Suppressor macrophage (primary cell): ENCODE measurements around the gene AGAP3.

Source experiments
- DNase-seq, 4 experiments: peaks; one replicate each; pipeline ENCODE4 v3.0.0-alpha.2; 2020 to 2022

Gene AGAP3

GRCh38 chr7:151124481-151124880 is 38.2 kb downstream of the AGAP3 start:
- DNase-seq = no peak

GRCh38 chr7:151124899-151125399 is 38.7 kb downstream of the AGAP3 start:
- DNase-seq = no peak

- no peak for DNase-seq
Measured at GRCh38 chr7:151125470-151125845, 39.2 kb downstream of the AGAP3 start.

GRCh38 chr7:151125846-151126481 is 39.7 kb downstream of the AGAP3 start:
- DNase-seq = no peak

DNA sequence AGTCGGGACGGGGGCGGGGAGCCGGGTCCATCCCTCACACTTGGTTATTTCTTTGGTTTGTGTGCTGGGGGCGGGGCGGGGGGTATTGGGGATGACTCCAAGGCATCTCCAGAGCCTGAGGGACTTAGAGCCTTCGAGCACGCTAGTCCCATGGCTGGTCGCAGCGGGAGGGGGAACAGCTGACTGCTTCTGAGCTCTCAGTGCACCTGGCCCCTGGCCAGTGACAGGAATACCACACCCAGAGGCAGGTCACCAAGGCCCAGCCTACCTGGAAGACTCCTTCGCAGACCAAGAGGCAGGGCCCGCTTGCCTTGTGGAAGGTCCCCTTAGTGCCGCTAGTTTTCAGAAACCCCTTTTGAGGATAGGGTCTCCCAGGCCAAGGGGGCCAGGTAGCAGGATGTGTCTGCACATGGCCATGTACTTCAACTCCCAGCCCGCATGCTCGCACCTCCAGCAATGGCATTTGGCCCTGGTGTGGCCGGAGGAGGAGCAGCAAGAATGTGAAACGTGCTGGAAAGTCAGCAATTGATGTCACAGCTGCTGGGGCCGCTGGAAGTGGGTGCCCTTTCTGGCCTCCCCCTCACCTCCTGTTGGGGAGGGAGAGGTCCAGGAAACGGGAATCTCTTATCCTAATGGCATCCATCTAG is 40.3 kb downstream of the AGAP3 start:
- DNase-seq = no peak

GRCh38 chr7:151128144-151128543 is 41.9 kb downstream of the AGAP3 start:
- DNase-seq = no peak

DNA sequence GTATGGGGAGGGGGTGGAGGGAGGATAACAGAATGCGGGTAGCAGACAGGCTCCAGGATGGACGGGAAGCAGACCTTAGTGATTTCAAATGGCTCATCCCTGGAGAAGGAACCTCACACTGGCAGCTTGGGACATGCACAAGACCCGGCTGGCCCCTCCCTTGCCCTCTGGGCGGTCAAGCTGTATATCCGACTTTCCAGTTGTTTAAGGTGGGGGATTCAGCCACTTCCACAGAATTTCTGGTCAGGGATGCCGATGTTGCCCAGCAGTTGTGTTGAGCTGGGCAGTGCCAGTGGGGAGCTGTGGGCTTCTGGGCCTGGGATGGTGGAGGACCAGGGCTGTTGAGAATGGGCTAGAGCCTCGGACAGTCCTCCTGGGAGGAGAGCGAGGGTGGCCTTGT is 42.4 kb downstream of the AGAP3 start:
- DNase-seq = no peak

- DNase-seq = no peak
Measured at GRCh38 chr7:151129117-151129959, 43.1 kb downstream of the AGAP3 start.

DNA sequence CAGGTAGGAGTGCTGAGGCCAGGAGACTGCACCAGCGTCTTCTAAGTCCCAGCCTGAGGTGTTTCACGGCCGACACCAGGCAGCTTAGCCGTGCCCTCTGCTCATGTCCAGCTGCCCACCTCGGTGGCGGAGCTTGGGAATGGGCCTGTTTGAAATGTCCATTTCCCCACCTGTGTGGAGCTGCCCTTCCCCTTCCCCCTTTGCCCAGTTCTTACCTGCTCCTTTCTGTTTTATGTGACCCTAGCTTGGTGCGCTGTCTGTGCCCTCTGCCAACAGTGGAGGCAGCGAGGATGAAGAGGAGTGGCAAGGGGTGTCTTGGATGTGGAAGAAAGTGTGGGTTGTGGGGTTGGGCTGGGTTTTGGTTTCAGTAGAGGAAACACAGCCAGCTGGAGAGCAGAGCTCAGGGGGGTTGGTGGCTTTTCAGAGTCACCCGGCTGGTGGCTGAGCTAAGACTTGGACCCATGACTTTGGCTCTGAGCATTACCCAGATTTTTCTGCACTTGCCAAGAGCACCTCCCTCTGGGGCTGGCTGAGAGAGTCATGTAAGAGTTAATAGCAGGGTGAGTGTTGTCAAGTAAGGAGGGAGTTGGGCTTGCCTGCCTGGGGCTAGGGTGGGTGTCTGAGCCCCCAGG is 43.8 kb downstream of the AGAP3 start:
- DNase-seq = no peak

DNA sequence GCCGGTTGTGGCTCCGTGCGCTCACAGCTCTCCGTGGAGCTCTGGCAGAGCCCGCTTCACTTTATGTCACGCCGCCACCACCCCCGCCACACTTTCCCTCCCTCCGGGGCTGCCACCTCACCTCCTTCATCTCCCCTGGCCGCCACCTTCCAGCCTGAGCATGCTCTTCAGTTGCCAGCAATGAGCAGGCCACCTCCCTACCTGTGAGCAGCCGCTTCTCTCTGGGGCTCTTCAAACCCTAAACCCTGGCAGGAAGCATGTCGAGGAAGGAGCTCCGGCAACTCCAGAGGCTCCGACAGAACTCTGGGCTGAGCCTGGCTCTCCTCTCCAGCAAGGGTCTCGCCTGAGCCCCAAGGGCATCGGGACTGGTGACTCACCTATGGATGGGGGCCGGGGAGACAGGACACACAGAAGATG is 44.5 kb downstream of the AGAP3 start:
- DNase-seq = no peak

DNA sequence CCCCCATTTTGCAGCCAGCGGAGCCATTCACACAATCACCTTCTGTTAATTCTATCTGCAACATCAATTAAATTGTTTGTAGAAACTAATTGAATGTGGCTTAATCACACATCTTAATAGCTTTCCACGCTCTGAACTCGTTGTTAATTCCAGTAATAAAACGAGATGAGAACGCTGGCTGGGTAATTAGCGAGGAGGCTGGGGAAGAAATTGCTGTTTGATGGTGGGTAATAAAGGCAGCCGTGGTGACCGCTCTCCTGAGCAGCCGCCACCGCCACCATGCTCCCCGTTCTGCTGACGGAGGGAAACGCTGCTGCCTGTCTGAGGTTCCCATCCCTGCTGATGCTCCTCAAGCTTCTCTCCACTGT is 44.9 kb downstream of the AGAP3 start:
- no peak for DNase-seq

- DNase-seq = no peak
Measured at GRCh38 chr7:151131592-151132293, 45.5 kb downstream of the AGAP3 start.

DNA sequence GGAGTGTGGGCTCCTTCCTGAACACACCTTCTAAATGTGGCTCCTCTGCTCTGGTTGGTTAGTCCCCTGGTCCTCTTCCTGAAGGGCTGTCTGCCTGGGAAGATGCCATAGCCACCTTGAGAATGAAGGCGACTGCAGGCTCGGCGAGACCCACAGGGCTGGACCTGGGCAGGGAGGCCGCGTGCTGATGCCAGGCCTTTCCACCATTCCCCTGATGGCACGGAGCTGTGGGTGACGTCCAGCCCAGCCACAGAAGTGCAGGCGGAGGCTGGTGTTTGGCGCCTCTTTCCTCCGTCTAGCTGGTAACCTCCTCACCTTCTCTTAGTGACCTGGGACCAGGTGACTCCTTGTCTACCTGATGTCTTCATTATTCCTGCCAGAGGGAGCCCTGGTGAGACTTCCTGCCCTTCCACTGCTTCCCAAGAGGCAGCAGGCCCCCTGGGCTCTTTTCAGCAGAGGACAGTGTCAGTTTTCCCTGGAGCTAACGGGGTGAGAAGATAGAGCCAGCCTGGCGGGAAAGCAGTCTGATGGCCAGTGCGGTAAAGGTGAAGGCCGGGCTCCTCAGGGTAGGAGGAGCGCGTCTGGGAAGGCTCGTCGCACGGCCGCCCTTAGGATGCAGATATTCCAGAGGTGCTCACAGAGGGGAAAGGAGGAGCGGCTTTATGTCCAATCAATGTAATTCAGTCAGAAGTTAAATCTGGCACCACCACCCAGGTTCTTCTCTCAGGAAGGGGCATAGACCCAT is 46.4 kb downstream of the AGAP3 start:
- DNase-seq = no peak

GRCh38 chr7:151133266-151133985 is 47.2 kb downstream of the AGAP3 start:
- no peak for DNase-seq

DNA sequence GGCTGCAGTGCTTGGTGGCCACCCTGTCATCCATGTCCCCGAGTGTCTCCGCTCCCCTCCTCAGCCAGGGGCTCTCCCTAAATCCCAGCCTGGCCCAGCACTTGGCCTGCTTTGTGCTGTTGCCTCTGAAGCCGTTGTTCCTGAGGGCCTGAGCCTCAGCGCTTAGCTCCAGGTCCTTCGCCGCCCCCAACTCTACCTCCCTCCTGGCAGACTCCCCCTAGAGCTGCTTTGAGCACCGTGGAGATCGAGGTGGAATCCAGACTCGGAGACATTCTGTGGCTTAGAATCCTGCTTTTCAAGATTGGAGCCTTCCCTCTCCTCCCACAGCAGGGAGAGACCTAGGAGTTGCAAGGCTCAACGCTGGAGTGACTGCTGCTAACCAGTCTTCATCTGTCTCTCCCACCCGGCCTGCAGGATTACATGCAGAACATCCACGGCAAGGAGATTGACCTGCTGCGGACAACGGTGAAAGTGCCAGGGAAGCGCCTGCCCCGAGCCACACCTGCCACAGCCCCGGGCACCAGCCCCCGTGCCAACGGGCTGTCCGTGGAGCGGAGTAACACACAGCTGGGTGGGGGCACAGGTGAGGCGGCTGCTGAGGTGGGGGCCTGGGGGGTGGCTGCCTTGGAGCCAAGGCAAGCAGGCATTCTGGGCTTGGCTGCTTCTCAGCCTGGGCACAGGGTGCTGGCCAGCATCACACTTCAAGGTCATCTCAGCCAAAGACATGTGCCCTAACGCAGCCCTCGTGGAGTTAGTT is 47.9 kb downstream of the AGAP3 start:
- DNase-seq = no peak

DNA sequence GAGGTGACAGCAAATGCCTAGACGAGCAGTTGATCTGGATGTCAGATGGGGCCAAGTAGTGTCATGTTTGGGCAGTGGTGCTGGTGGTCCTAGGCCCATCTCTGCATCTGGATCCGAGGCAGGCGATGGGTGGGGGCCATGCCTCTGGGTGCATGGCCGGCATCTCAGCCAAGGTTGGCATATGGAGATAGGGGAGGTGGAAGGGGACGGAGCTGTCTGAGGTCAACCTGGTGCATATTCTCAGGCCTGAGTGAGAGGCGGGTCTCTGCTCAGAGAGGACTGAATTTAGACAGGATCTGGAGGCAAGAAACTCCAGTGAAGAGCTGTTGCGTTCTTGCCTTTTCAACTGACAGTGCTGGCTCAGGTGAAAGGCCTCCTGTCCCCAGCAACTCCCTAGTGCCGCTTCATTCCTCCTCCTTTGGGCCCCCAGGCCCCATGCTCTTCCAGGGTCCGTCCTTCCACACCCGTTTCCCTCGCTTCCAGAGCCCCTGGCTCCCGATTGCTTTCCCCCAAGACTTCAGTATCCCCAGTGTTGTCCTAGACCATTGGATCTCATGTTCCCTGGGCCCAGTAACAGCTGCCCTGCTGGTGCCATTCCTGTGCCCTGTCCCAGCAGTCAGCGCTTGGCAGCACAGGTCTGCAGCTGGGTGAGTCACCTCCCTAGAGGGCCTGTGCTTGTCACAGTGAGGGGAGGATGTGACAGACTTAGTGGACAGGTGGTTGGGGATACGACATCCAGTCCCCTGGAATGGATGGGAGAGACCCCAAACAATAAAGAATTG is 48.7 kb downstream of the AGAP3 start:
- DNase-seq = no peak

DNA sequence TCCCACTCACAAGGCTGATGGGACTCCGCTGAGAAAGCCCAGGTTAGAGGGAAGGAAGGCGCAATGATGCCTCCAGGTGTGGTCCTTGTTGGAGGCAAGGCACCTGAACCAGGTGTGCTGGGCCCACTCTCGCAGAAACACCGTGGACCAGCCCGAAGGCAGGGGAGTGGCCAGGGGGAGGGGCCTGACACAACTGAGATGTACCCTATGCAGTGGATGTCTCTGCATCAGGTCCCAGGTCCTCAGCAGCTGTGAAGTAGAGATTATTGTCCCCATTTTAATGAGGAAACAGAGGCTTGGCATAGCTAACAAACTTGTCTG is 49.2 kb downstream of the AGAP3 start:
- no peak for DNase-seq

DNA sequence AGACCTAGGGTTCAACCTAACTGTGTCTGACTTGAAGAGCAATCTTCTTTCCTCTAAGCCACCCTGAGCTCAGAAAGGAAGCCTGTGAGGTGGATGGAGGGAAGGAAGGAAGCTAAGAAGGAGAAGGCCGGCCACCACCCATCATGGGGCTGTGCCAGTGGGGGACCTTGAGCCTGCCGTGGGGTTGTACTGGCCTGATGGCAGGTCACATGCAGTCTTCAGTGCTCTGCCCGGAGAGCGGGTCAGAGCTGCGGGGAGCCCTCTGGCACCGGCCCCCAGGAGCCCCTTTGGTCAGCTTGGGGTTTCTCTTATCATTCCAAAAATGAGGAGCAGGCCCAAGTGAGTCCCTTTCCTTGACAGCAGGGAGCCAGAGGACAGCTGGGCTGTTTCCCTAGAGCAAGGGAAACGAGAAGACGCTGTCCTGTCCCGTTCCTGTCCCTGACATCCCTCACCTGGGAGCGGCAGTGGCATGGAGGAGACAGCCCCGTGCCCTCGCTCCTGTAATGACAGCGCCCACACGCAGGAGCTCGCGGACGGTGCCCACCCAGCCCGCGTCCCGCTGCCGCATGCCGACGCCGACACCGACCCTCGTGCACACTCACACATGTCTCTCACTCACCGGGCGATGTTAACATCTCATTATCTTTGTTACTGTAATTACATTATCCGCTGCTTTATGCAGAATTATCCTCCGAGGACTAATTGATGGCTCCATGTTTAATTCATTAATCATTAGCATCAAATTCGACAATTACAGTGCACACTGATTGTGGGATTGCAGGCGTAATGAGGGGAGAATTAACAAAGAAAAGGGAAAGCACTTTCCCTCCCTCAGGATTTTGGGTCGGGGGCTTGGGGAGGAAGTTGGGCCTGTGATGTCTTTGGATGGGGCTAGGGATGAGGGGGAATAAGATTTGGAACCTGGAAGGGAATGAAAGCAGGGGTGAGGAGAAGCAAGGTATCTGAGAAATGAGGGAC is 49.9 kb downstream of the AGAP3 start:
- DNase-seq = no peak
